ENCODE data around the gene ZFPL1. TPM values are rescaled to one million over a fixed set of nuclear protein-coding genes. Genes with fewer than 3 reads are reported as not detected.

Gene ZFPL1
- total RNA-seq, 1 donor from 2014 or later = 29.0 TPM

DNA sequence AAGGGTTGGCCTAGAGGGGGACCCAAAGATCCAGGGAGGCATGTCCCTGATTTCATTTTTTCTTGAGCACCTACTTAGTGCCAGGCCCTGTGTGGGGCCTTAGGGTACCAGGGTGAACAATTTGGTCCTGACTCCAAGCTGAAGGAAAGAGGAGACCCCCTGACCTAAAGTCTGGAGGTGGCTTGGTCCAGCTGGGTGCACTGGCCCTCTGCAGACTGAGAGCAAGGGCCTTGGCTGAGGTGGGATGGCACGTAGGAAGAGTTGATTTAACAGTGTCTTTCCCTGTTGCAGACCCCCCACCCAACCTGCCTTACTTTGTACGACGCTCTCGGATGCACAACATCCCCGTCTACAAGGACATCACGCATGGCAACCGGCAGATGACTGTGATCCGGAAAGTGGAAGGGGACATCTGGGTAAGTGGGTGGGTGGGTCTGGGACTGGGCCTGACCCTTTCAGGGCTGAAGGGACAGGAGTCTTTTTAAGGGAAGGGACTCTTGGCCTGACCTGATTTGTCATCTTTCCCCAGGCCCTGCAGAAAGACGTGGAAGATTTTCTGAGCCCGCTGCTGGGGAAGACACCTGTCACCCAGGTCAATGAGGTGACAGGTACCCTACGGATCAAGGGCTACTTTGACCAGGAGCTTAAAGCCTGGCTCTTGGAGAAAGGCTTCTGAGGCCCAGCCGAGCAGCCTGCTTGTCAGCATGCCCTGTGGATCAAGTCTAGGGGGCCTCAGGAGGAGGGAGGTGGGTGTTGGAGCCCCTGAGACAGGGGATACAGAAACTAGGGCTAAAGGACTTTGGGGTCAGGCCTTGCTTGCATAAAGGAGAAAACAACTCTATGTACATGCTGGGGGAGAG is 41.4 kb downstream of the ZFPL1 start:
- DNase-seq (no peak), ATAC-seq (no peak)
- Histone ChIP-seq H3K4me1 (peaks cover 22% of the 10 kb centered on the region), H3K27me3 (ENCODE audit: low read depth) (no peaks in the 10 kb centered on the region), H3K27ac (no peak overlapping the region), H3K4me3 (no peak overlapping the region), H3K9me3 (no peaks in the 10 kb centered on the region), H3K36me3 (peaks cover 72% of the 10 kb centered on the region)
- TF ChIP-seq, protein P1, sequence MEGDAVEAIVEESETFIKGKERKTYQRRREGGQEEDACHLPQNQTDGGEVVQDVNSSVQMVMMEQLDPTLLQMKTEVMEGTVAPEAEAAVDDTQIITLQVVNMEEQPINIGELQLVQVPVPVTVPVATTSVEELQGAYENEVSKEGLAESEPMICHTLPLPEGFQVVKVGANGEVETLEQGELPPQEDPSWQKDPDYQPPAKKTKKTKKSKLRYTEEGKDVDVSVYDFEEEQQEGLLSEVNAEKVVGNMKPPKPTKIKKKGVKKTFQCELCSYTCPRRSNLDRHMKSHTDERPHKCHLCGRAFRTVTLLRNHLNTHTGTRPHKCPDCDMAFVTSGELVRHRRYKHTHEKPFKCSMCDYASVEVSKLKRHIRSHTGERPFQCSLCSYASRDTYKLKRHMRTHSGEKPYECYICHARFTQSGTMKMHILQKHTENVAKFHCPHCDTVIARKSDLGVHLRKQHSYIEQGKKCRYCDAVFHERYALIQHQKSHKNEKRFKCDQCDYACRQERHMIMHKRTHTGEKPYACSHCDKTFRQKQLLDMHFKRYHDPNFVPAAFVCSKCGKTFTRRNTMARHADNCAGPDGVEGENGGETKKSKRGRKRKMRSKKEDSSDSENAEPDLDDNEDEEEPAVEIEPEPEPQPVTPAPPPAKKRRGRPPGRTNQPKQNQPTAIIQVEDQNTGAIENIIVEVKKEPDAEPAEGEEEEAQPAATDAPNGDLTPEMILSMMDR (IDR thresholded peaks at IDR 0.05) = no peak
- intact Hi-C loops (cut with DNase I) = no loop called here

DNA sequence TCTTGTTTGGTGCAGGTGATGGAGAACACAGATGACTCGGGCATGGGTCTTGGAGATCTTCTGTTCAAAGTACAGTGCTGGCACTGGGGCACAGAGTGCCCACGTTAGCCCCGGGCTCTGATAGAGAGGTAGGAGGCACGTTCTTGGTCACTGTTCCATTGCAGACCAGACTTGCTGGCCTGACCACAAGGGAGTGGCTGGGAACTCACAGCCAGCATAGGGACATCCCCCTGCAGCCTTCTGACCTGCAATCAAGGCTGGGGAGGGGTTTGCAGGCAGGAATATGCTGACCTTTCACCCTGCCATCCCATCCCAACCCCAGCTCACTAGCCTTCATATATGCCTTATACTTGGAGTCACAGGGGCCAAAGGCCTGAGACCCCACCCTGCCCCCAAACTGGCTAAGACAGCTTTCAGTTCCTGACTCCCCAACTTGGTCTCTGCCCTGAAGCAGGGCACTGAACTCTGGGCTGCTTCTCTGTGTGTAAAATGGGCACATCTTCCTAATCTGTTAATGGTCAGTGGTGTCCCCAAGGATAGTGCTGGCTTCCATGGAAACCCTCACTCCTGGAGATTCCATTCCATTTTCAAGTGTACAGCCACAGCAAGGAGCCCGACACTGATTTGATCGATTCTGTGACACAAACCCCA is 42.7 kb downstream of the ZFPL1 start:
- no peaks in the 10 kb centered on the region for H3K27me3 ChIP-seq (ENCODE audit: low read depth)
- TF ChIP-seq, protein P1 (IDR thresholded peaks at IDR 0.05) = no peak
- DNase-seq (no peak), ATAC-seq (no peak)
- H3K9me3 ChIP-seq = no peaks in the 10 kb centered on the region
- no peak overlapping the region for H3K4me3 ChIP-seq
- peaks cover 11% of the 10 kb centered on the region for H3K4me1 ChIP-seq
- intact Hi-C loops (cut with DNase I) = no loop called here
- peaks cover 78% of the 10 kb centered on the region for H3K36me3 ChIP-seq
- H3K27ac ChIP-seq = no peak overlapping the region

DNA sequence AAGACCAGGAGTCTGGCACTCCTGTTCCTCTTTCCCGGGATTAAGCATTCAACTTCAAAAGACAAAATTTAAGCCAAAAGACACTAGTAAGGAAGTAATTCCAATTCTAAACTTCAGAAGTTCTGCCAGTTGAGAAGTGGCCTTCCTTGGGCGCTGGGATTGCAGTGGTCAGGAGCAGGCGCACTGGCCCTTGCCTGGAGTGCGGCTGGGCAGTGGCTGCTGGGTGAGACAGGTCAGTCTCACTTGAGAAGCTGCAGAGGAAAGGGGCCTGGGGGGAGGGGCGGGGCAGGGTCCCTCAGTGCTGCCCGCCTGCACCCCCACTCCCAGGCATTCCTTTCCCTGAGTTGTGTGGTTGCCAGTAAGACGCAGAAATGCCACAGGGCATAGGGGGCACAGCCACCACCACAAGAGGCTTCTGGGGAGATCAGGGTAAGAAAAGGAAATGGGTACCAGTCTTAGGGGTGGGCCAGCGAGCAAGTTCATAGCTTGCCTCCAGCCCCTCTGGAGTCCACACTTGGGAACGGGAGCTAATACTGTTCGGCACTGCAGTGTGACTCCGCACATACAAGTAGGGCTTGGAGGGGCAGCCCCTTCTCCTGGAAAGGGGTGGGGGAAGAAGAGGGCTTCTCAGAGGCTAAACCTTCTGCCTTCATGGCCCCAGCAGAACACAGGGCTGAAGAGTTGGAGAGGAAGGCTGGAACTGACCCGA is 43.6 kb downstream of the ZFPL1 start:
- Histone ChIP-seq H3K9me3 (no peaks in the 10 kb centered on the region), H3K4me1 (peaks cover 15% of the 10 kb centered on the region), H3K27me3 (ENCODE audit: low read depth) (no peaks in the 10 kb centered on the region), H3K4me3 (no peak overlapping the region), H3K36me3 (peaks cover 86% of the 10 kb centered on the region), H3K27ac (no peak overlapping the region)
- DNase-seq = no peak
- ATAC-seq = no peak
- TF ChIP-seq, protein P1 (IDR thresholded peaks at IDR 0.05) = no peak
- intact Hi-C loops (cut with DNase I) = no loop called here

DNA sequence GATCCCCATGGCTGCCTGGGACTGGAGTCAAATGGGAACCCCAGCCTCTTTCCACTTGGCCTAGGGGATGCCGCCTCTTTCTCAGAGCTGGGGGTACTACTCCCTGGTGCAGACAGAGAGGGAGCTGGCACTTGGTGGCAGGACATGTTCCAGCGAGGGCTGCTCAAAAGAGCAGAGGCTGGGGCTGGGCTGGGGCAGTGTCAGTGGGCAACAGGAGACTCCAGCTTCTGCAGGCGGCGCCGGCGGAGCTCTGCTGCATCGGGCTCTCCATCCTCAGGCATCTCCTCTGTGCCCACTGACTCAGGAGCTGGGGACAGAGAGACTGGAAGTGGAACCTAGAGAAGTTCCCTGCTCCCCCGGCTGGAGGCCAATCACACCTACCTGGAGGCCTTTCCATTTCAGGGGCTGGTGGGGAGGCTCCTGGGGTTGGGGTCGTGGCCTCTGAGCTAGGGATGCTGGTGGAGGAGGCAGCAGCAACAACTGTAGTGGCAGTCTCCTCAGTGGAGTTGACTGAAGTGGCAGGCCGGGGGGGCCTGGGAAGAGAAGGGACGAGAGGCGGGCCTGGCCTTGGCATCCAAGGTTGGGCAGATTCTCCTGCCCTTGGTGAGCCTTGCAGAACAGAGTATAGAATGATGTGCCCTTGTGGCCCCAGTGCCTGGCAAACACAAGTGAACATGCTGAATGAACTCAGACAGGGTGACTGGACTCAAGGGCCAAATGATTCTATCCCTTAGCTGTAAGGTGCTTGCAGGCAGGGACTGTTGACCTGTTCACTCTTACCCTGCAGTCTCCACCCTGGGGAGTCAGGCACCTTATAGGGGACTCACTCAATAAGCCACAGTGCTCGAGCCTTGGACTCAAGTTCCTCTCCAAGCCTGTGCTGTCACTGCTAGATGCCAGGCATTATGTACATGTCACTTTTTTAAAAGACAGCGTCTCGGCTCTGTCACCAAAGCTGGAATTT is 44.4 kb downstream of the ZFPL1 start:
- ATAC-seq (no peak), DNase-seq (no peak)
- intact Hi-C loops (cut with DNase I) = no loop called here
- TF ChIP-seq, protein P1 (IDR thresholded peaks at IDR 0.05) = no peak
- H3K36me3 ChIP-seq = peaks cover 91% of the 10 kb centered on the region
- H3K27me3 ChIP-seq (ENCODE audit: low read depth) = no peaks in the 10 kb centered on the region
- peaks cover 15% of the 10 kb centered on the region for H3K4me1 ChIP-seq
- no peak overlapping the region for H3K27ac ChIP-seq
- H3K9me3 ChIP-seq = no peaks in the 10 kb centered on the region
- no peak overlapping the region for H3K4me3 ChIP-seq
